Effector memory CD4-positive, alpha-beta T cell (primary cell): Measurements from ENCODE around the gene WBP2.
A peak's percentile ranks its signal among the peaks of the same experiment; 100 is the strongest.

Experiments
- DNase-seq, 3 donors: peaks; one replicate each; pipeline ENCODE4 v3.0.0-alpha.2; 2020
- H3K27ac ChIP-seq: 2 replicates; pipeline ENCODE4 v1.7.0; 2013; ENCODE audit warnings: mild to moderate bottlenecking, low read length, moderate library complexity; ENCODE audit not compliant: insufficient read depth, poor library complexity, severe bottlenecking
- H3K27me3 ChIP-seq: replicated peaks from 2 replicates; pipeline ENCODE4 v1.7.0; 2013; ENCODE audit warnings: mild to moderate bottlenecking, low read length; ENCODE audit not compliant: insufficient read depth, control insufficient read depth, poor library complexity, severe bottlenecking
- H3K36me3 ChIP-seq: 2 replicates; pipeline ENCODE4 v1.7.0; 2013; ENCODE audit warnings: mild to moderate bottlenecking, low read length, moderate library complexity; ENCODE audit not compliant: control insufficient read depth, insufficient read depth
- H3K4me1 ChIP-seq: 2 replicates; pipeline ENCODE4 v1.7.0; 2013; ENCODE audit warnings: low read length, mild to moderate bottlenecking; ENCODE audit not compliant: control insufficient read depth, insufficient read depth, poor library complexity, severe bottlenecking
- H3K4me3 ChIP-seq: 2 replicates; pipeline ENCODE4 v1.7.0; 2013; ENCODE audit warnings: low read length, low read depth, mild to moderate bottlenecking; ENCODE audit not compliant: insufficient read depth, poor library complexity, severe bottlenecking
- H3K9me3 ChIP-seq: 2 replicates; pipeline ENCODE4 v1.7.0; 2013; ENCODE audit warnings: mild to moderate bottlenecking, low read length, moderate library complexity; ENCODE audit not compliant: control insufficient read depth

Gene WBP2

GRCh38 chr17:75844530-75845057, 10.5 kb downstream of the WBP2 start:
- DNase-seq: no peak
- Histone ChIP-seq H3K27me3 (no peaks in the 10 kb centered on the region), H3K36me3 (peaks cover 51% of the 10 kb centered on the region), H3K4me1 (peaks cover 37% of the 10 kb centered on the region), H3K27ac (peak overlapping the region; percentile 91), H3K9me3 (no peaks in the 10 kb centered on the region), H3K4me3 (peak overlapping the region; percentile 93)

DNA sequence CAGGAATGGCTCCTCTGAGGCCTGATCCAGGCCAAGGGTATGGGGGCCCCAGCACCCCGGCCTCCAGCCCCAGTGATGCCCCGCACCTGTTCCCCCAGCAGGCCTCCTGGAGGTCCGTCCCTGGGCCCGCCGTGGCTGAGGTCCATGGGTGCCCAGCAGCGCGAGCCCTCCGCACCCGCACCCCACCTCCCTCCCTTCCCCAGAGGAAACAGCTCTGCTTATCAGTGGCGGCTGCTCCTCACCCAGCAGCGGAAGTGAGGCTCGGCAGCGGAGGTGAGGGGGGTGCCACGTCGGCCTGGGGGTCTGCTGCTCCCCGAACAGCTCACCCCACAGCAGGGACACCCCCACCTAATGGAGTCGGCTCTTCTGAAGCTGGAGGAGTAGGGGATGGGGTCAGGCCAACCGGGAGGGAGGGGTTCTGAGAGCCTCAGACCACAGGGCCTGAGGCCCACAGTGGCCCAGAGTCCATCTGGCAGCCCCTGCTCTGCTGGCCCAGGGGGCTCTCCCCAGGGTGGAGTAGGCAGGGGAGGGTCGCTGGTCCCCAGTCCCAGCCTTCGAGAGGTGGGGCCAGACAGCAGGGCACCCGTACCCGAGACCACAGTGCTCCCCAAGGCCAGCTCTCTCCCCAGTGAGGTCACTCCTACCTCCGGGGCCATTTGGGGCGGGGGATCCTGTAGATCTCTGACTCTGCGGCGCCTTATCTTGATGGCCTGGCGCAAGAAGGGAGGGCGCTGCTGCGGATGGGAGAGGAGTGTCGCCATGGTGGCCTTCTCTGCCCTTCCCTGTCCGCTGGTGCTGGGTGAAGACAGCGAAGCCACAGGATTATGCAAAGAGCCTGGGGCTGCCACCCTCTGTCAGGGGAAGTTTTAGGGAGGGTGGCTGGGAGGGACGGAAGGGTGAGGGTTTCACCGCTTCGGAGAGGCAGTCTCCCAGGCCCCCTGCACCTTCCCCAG, 11.3 kb downstream of the WBP2 start, which contains the start of gene UNC13D:
Gene UNC13D, minus strand, starts transcription at position 828 of the 953 bp plus-strand sequence. Its CDS starts 67 bp downstream, at position 761.
- Histone ChIP-seq H3K36me3 (peaks cover 44% of the 10 kb centered on the region), H3K4me1 (peaks cover 37% of the 10 kb centered on the region), H3K4me3 (peak within 1 kb of the TSS; percentile 93), H3K27ac (peak within 1 kb of the TSS; percentile 91), H3K27me3 (no peaks in the 10 kb centered on the region), H3K9me3 (no peaks in the 10 kb centered on the region)
- peak; percentile 46 to 55 (median 50) for DNase-seq

DNA sequence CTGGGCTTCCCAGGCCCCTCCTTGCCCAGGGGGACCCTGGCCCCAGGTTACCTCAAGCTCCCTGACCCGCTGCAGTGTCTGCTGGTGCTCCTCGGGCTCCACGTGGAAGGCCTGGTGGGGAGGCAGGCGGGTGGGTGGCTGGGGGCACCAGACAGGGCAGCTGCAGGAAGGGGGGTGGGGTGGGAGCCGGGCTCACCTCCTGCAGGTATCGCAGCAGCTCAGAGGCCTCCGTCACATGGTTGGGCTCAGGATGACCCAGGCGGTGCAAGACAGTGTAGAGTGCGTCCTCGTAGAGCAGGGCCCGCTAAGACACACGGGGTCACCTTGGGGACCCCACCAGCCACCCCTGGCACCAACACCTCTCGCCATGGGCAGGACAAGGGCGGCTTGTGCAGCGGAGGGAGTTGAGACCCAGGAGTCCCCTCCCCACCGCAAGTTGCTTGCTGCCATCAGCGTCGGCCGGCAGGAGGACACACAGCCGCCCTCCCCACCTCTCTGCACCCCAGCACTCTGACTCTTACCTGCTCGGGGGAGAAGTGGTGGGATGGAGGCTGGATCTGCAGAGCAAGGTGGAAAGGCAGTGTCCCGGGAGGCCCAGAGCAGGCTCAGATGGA, 12.1 kb downstream of the WBP2 start:
- H3K27ac ChIP-seq: peak overlapping the region; percentile 91
- no peak for DNase-seq
- H3K4me1 ChIP-seq: peaks cover 34% of the 10 kb centered on the region
- no peaks in the 10 kb centered on the region for H3K27me3 ChIP-seq
- no peaks in the 10 kb centered on the region for H3K9me3 ChIP-seq
- H3K4me3 ChIP-seq: peak overlapping the region; percentile 93
- H3K36me3 ChIP-seq: peaks cover 42% of the 10 kb centered on the region

- H3K4me3 ChIP-seq: peak overlapping the region; percentile 93
- H3K4me1 ChIP-seq: peaks cover 34% of the 10 kb centered on the region
- no peak for DNase-seq
- peak overlapping the region; percentile 91 for H3K27ac ChIP-seq
- H3K9me3 ChIP-seq: no peaks in the 10 kb centered on the region
- no peaks in the 10 kb centered on the region for H3K27me3 ChIP-seq
- peaks cover 42% of the 10 kb centered on the region for H3K36me3 ChIP-seq
Measured at GRCh38 chr17:75842411-75842810, 12.7 kb downstream of the WBP2 start.

GRCh38 chr17:75840799-75841164, 14.4 kb downstream of the WBP2 start:
- no peak overlapping the region for H3K4me3 ChIP-seq
- H3K9me3 ChIP-seq: no peaks in the 10 kb centered on the region
- H3K27me3 ChIP-seq: no peaks in the 10 kb centered on the region
- H3K27ac ChIP-seq: peak overlapping the region; percentile 28
- no peak for DNase-seq
- H3K36me3 ChIP-seq: peaks cover 39% of the 10 kb centered on the region
- peaks cover 34% of the 10 kb centered on the region for H3K4me1 ChIP-seq

- H3K27ac ChIP-seq: no peak overlapping the region
- H3K9me3 ChIP-seq: no peaks in the 10 kb centered on the region
- peaks cover 43% of the 10 kb centered on the region for H3K36me3 ChIP-seq
- H3K4me1 ChIP-seq: peaks cover 31% of the 10 kb centered on the region
- no peaks in the 10 kb centered on the region for H3K27me3 ChIP-seq
- DNase-seq: no peak
- H3K4me3 ChIP-seq: no peak overlapping the region
Measured at GRCh38 chr17:75839942-75840798, 15.0 kb downstream of the WBP2 start.

DNA sequence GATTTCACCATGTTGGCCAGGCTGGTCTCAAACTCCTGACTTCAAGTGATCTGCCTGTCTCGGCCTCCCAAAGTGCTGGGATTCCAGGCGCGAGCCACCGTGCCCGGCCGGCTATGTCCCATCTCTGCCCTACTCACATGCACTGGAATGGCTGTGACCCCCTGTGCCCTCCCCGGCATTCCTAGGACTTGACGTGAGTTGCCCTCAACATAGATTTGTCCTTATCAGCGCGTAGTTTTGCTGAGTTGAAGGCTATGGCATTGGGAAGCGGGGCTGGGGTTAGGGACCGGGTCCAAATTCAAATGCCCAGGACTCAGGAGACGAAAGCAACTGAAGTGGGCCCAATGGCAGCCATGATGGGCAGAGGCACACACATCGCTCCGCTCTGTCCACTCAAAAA, 16.7 kb downstream of the WBP2 start:
- H3K4me1 ChIP-seq: peaks cover 33% of the 10 kb centered on the region

GRCh38 chr17:75837899-75838298, 17.2 kb downstream of the WBP2 start:
- Histone ChIP-seq H3K4me3 (no peak overlapping the region), H3K4me1 (peaks cover 33% of the 10 kb centered on the region), H3K27ac (no peak overlapping the region), H3K27me3 (no peaks in the 10 kb centered on the region), H3K9me3 (no peaks in the 10 kb centered on the region), H3K36me3 (peaks cover 58% of the 10 kb centered on the region)
- DNase-seq: no peak

More for the DNA sequence above, 16.7 kb downstream of the WBP2 start:
- Histone ChIP-seq H3K9me3 (no peaks in the 10 kb centered on the region), H3K36me3 (peaks cover 58% of the 10 kb centered on the region), H3K27ac (no peak overlapping the region), H3K27me3 (no peaks in the 10 kb centered on the region), H3K4me3 (no peak overlapping the region)
- no peak for DNase-seq

- DNase-seq: no peak
Measured at GRCh38 chr17:75836605-75837004, 18.5 kb downstream of the WBP2 start.

More at GRCh38 chr17:75836605-75837004, 18.5 kb downstream of the WBP2 start:
- Histone ChIP-seq H3K9me3 (no peaks in the 10 kb centered on the region), H3K4me1 (peaks cover 36% of the 10 kb centered on the region), H3K27me3 (no peaks in the 10 kb centered on the region), H3K36me3 (peaks cover 58% of the 10 kb centered on the region), H3K4me3 (no peak overlapping the region), H3K27ac (no peak overlapping the region)
